Breast epithelium (tissue), 3 donors: ENCODE data around the gene TTC22.

Source experiments
- POLR2A ChIP-seq: fragments of 450-650 bp; IDR thresholded peaks from one replicate; pipeline ENCODE4 v1.6.1; 2016; ENCODE audit warnings: antibody characterized with exemption, mild to moderate bottlenecking, moderate library complexity
- POLR2AphosphoS5 ChIP-seq, 3 donors: sonication (generic); formaldehyde crosslinking; IDR thresholded peaks; one replicate each; pipeline ENCODE4 v1.6.1; 2017; ENCODE audit warnings: antibody characterized with exemption in 3 of 3
- TF ChIP-seq, protein P1 (sequence below), 3 donors: fragments of 450-650 bp; IDR thresholded peaks; one replicate each; pipeline ENCODE4 v1.5.1; 2016 to 2017; ENCODE audit warnings: antibody characterized with exemption in 3 of 3, mild to moderate bottlenecking in 3 of 3, moderate library complexity in 3 of 3

DNA sequence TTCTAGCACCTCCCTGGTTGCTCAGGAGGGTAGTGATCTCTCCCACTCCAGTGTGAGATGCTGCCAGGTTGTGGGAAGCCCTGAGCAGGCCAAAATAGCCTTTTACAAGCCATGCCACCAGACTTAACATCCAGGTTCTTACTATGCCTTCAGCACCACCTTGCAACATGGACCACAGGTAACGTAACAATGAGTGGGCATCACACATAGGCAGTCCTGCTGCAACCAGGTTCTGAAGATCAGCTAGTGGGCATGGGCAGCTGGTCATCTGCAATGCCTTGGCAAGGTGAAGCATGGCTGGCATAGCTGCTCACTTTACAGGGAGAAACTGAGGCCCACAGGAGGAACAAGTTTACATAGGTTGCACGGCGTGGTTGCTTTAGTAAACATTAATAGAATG, 45.2 kb upstream of the TTC22 start:
- TF ChIP-seq POLR2AphosphoS5 (IDR thresholded peaks at IDR 0.05) (no peak), POLR2A (no peak)
- TF ChIP-seq, protein P1, sequence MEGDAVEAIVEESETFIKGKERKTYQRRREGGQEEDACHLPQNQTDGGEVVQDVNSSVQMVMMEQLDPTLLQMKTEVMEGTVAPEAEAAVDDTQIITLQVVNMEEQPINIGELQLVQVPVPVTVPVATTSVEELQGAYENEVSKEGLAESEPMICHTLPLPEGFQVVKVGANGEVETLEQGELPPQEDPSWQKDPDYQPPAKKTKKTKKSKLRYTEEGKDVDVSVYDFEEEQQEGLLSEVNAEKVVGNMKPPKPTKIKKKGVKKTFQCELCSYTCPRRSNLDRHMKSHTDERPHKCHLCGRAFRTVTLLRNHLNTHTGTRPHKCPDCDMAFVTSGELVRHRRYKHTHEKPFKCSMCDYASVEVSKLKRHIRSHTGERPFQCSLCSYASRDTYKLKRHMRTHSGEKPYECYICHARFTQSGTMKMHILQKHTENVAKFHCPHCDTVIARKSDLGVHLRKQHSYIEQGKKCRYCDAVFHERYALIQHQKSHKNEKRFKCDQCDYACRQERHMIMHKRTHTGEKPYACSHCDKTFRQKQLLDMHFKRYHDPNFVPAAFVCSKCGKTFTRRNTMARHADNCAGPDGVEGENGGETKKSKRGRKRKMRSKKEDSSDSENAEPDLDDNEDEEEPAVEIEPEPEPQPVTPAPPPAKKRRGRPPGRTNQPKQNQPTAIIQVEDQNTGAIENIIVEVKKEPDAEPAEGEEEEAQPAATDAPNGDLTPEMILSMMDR (IDR thresholded peaks at IDR 0.05) = no peak
